Measurements from ENCODE around the gene AGAP1.

- no peak for TF ChIP-seq CTCF (IDR thresholded peaks at IDR 0.05)
- TF ChIP-seq POLR2AphosphoS5 (IDR thresholded peaks at IDR 0.05) = no peak
Measured at GRCh38 chr2:235923859-235924674, 430.2 kb downstream of the AGAP1 start.

Data from sigmoid colon (tissue), 4 donors.